ENCODE results near the gene ARL5A. TPM values are rescaled to one million over a fixed set of nuclear protein-coding genes. Genes with fewer than 3 reads are reported as not detected.

ARL5A gene
- total and polyA plus RNA-seq, 9 of the 15 experiments (the other 6 are each of a cell fraction or from before 2014, with no cell fraction given): 16.3 to 117 (median 88.4) TPM

DNA sequence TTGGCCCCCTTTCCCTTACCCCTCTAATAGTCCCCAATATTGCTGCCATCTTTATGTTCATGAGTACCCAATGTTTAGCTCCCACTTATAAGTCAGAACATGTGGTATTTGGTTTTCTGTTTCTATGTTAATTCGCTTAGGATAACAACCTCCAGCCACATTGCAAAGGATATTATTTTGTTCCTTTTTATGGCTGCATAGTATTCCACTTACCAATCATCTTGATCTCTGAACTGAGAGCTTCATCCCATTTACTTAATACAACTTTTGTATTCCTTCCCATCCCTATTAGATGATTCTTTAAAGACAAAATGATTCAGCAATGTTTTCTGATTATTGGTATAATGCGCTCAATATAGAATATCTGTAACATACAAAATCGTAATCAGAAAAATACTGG is 36.7 kb downstream of the ARL5A start (continued):
- TF ChIP-seq STAG1 (CRISPR knock-in tag; IDR thresholded peaks at IDR 0.05; ENCODE audit: borderline replicate concordance) (no peak), SUPT5H (IDR thresholded peaks at IDR 0.05) (0 out of 2 replicates have a peak, but pooled peaks have one; percentile 23), ZNF146 (CRISPR knock-in tag; IDR thresholded peaks at IDR 0.05; ENCODE audit: unreplicated experiment) (peak; percentile 99), RBM25 (IDR thresholded peaks at IDR 0.05; ENCODE audit: low read depth, low read length, severe bottlenecking) (peak; percentile 84), C11orf30 (IDR thresholded peaks at IDR 0.05; ENCODE audit: low read depth) (no peak), POLR2B (IDR thresholded peaks at IDR 0.05; ENCODE audit: low read depth, partially characterized antibody) (peak; percentile 21)

DNA sequence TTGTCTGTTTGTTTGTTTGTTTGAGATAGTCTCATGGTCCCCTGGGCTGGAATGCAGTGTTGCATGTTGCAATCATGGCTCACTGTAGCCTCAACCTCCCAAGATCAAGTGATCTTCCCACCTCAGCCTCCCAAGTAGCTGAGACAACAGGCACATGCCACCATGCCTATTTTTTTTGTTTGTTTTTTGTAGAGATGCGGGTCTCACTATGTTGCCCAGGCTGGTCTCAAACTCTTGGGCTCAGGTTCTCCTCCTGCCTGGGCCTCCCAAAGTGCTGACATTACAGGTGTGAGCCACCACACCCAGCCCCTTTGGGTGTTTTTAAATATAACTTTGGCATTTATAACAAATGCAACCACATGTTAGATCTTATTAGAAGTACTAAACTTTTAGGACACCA is 37.5 kb downstream of the ARL5A start:
- 93% methylated on average over 1 of the region's 1 CpG for WGBS (ENCODE audit: insufficient coverage, low coverage, missing lambda C conversion rate)
- H3K9me3 ChIP-seq (replicated peaks; ENCODE audit: control insufficient read depth, insufficient read depth, low read depth, low read length): no peaks in the 10 kb centered on the region
- BruUV-seq (replicated peaks): no TSS peak
- intact Hi-C loops (cut with micrococcal nuclease): no loop called here
- in situ Hi-C loops (cut with MboI): no loop called here
- H2AFZ ChIP-seq (ENCODE audit: low read depth, low read length): no peak overlapping the region
- H4K20me1 ChIP-seq (replicated peaks; ENCODE audit: control insufficient read depth, insufficient read depth, low read length): no peaks in the 10 kb centered on the region
- H3K27ac ChIP-seq (ENCODE audit: extremely low read depth, low read depth, low read length): peak overlapping the region; percentile 24; the same call in 2 of the 3 replicates
- no peak for DNase-seq (ENCODE audit: extremely low read depth in 1 of 4, low spot score in 3 of 4)
- no peaks in the 10 kb centered on the region for H3K27me3 ChIP-seq (ENCODE audit: control insufficient read depth in 2 of 2, insufficient read depth in 2 of 2, low read length in 2 of 2)
- POLR2A ChIA-PET: no interaction called here
- no peak overlapping the region for H3K9ac ChIP-seq (ENCODE audit: insufficient read depth in 1 of 2, low read depth in 2 of 2, low read length in 2 of 2)
- ATAC-seq: no peak
- no peak overlapping the region for H3K4me2 ChIP-seq (ENCODE audit: insufficient read depth, low read length)
- CTCF ChIA-PET (ENCODE audit: low intra/inter-chr PET ratio): no interaction called here
- peaks cover 13 to 22% of the 10 kb centered on the region in 2 experiments; a peak in 4 of 5 replicates for H3K4me1 ChIP-seq (replicated peaks in 1 of 2; ENCODE audit: control insufficient read depth in 2 of 2, insufficient read depth in 2 of 2, low read length in 2 of 2)
- H3K36me3 ChIP-seq (ENCODE audit: control insufficient read depth, insufficient read depth, low read length): peaks cover 24% of the 10 kb centered on the region
- no peak overlapping the region for H3K4me3 ChIP-seq
- FAIRE-seq: no peak
- no peaks in the 10 kb centered on the region for H3K9me1 ChIP-seq (ENCODE audit: control insufficient read depth, insufficient read depth, low read length)
- H3K79me2 ChIP-seq (ENCODE audit: control insufficient read depth, insufficient read depth, low read length): no peaks in the 10 kb centered on the region
- TF ChIP-seq, protein P1, sequence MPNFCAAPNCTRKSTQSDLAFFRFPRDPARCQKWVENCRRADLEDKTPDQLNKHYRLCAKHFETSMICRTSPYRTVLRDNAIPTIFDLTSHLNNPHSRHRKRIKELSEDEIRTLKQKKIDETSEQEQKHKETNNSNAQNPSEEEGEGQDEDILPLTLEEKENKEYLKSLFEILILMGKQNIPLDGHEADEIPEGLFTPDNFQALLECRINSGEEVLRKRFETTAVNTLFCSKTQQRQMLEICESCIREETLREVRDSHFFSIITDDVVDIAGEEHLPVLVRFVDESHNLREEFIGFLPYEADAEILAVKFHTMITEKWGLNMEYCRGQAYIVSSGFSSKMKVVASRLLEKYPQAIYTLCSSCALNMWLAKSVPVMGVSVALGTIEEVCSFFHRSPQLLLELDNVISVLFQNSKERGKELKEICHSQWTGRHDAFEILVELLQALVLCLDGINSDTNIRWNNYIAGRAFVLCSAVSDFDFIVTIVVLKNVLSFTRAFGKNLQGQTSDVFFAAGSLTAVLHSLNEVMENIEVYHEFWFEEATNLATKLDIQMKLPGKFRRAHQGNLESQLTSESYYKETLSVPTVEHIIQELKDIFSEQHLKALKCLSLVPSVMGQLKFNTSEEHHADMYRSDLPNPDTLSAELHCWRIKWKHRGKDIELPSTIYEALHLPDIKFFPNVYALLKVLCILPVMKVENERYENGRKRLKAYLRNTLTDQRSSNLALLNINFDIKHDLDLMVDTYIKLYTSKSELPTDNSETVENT (CRISPR knock-in tag; IDR thresholded peaks at IDR 0.05): no peak
- 0 out of 2 replicates have a peak, but pooled peaks have one; percentile 2 for TF ChIP-seq ZSCAN29 (IDR thresholded peaks at IDR 0.05)
- TF ChIP-seq EGR1 (conservative IDR thresholded peaks at IDR 0.05): no peak
- TF ChIP-seq NFE2L1 (tag; IDR thresholded peaks at IDR 0.05; ENCODE audit: borderline replicate concordance, low read depth): no peak
- 0 out of 2 replicates have a peak, but pooled peaks have one; percentile 12 for TF ChIP-seq L3MBTL2 (IDR thresholded peaks at IDR 0.05)
- TF ChIP-seq ZNF583 (CRISPR knock-in tag; IDR thresholded peaks at IDR 0.05): no peak
- no peak for TF ChIP-seq FOS (IDR thresholded peaks at IDR 0.05; ENCODE audit: extremely low read depth, insufficient read length)
- no peak for TF ChIP-seq FOXJ2 (tag; IDR thresholded peaks at IDR 0.05)
- no peak for TF ChIP-seq MEF2A (IDR thresholded peaks at IDR 0.05; ENCODE audit: control insufficient read depth, low read depth, low read length)
- TF ChIP-seq ELF2 (CRISPR knock-in tag; IDR thresholded peaks at IDR 0.05): no peak
- TF ChIP-seq, protein P2, sequence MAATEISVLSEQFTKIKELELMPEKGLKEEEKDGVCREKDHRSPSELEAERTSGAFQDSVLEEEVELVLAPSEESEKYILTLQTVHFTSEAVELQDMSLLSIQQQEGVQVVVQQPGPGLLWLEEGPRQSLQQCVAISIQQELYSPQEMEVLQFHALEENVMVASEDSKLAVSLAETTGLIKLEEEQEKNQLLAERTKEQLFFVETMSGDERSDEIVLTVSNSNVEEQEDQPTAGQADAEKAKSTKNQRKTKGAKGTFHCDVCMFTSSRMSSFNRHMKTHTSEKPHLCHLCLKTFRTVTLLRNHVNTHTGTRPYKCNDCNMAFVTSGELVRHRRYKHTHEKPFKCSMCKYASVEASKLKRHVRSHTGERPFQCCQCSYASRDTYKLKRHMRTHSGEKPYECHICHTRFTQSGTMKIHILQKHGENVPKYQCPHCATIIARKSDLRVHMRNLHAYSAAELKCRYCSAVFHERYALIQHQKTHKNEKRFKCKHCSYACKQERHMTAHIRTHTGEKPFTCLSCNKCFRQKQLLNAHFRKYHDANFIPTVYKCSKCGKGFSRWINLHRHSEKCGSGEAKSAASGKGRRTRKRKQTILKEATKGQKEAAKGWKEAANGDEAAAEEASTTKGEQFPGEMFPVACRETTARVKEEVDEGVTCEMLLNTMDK (IDR thresholded peaks at IDR 0.05; ENCODE audit: borderline replicate concordance, insufficient read depth, low read depth, low read length, poor library complexity, severe bottlenecking): no peak
- no peak for TF ChIP-seq ZNF778 (CRISPR knock-in tag; IDR thresholded peaks at IDR 0.05)
- TF ChIP-seq IRF2 (CRISPR knock-in tag; IDR thresholded peaks at IDR 0.05): no peak
- TF ChIP-seq RCOR1 (IDR thresholded peaks at IDR 0.05; ENCODE audit: borderline replicate concordance in 1 of 2, low read depth in 2 of 2, low read length in 2 of 2): no peak

Data from K562 (cell line).